VCaP (cell line): ENCODE data around the gene MT1M.

ENCODE experiments used
- H3K27ac ChIP-seq: fragments of 450-650 bp; 2 replicates; pipeline ENCODE4 v1.5.1; 2017
- CTCF ChIP-seq: fragments of 450-650 bp; conservative IDR thresholded peaks from 2 replicates; pipeline ENCODE4 v1.5.1; 2017; ENCODE audit warnings: mild to moderate bottlenecking, moderate library complexity

The MT1M gene

GRCh38 chr16:56625943-56626654 lies 6.4 kb upstream of the MT1M start:
- no peak for TF ChIP-seq CTCF
- H3K27ac ChIP-seq = peak overlapping the region; percentile 70

GRCh38 chr16:56626685-56627084 lies 5.8 kb upstream of the MT1M start:
- peak overlapping the region; percentile 70 for H3K27ac ChIP-seq
- TF ChIP-seq CTCF = no peak

GRCh38 chr16:56628486-56629350 lies 3.7 kb upstream of the MT1M start:
- TF ChIP-seq CTCF = no peak
- no peak overlapping the region for H3K27ac ChIP-seq

GRCh38 chr16:56629531-56629930 lies 2.9 kb upstream of the MT1M start:
- no peak overlapping the region for H3K27ac ChIP-seq
- TF ChIP-seq CTCF = no peak

- no peak for TF ChIP-seq CTCF
- H3K27ac ChIP-seq = no peak overlapping the region
Observed at GRCh38 chr16:56630134-56630533, 2.3 kb upstream of the MT1M start.

GRCh38 chr16:56631197-56631596 lies 1.3 kb upstream of the MT1M start:
- no peak overlapping the region for H3K27ac ChIP-seq
- no peak for TF ChIP-seq CTCF

GRCh38 chr16:56631832-56632155 lies 665 bp upstream of the MT1M start:
- H3K27ac ChIP-seq = no peak overlapping the region
- no peak for TF ChIP-seq CTCF
